ENCODE data around the gene LYRM4.

The LYRM4 gene

GRCh38 chr6:5303682-5304081, 42.9 kb upstream of the LYRM4 start:
- DNase-seq (ENCODE audit: low spot score) (no peak), ATAC-seq (ENCODE audit: low read depth) (no peak)
- TF ChIP-seq CTCF (IDR thresholded peaks at IDR 0.05; ENCODE audit: poor library complexity, severe bottlenecking) = no peak
- Histone ChIP-seq H3K4me1 (ENCODE audit: insufficient read depth, poor library complexity, severe bottlenecking) (no peaks in the 10 kb centered on the region), H3K9me3 (ENCODE audit: severe bottlenecking) (no peaks in the 10 kb centered on the region), H3K27me3 (ENCODE audit: insufficient read depth, poor library complexity, severe bottlenecking) (no peaks in the 10 kb centered on the region), H3K27ac (ENCODE audit: poor library complexity, severe bottlenecking) (no peak overlapping the region), H3K36me3 (ENCODE audit: low read depth) (no peaks in the 10 kb centered on the region), H3K4me3 (ENCODE audit: severe bottlenecking) (no peak overlapping the region)

GRCh38 chr6:5302995-5303622, 42.4 kb upstream of the LYRM4 start:
- peak; percentile 75 for TF ChIP-seq CTCF (IDR thresholded peaks at IDR 0.05; ENCODE audit: poor library complexity, severe bottlenecking)
- no peaks in the 10 kb centered on the region for H3K4me1 ChIP-seq (ENCODE audit: insufficient read depth, poor library complexity, severe bottlenecking)
- H3K36me3 ChIP-seq (ENCODE audit: low read depth) = no peaks in the 10 kb centered on the region
- peak; percentile 66 for DNase-seq (ENCODE audit: low spot score)
- no peaks in the 10 kb centered on the region for H3K27me3 ChIP-seq (ENCODE audit: insufficient read depth, poor library complexity, severe bottlenecking)
- H3K9me3 ChIP-seq (ENCODE audit: severe bottlenecking) = no peaks in the 10 kb centered on the region
- no peak overlapping the region for H3K27ac ChIP-seq (ENCODE audit: poor library complexity, severe bottlenecking)
- no peak overlapping the region for H3K4me3 ChIP-seq (ENCODE audit: severe bottlenecking)
- peak; percentile 98 for ATAC-seq (ENCODE audit: low read depth)

GRCh38 chr6:5302220-5302946, 41.6 kb upstream of the LYRM4 start:
- DNase-seq (ENCODE audit: low spot score) = no peak
- Histone ChIP-seq H3K4me1 (ENCODE audit: insufficient read depth, poor library complexity, severe bottlenecking) (no peaks in the 10 kb centered on the region), H3K9me3 (ENCODE audit: severe bottlenecking) (no peaks in the 10 kb centered on the region), H3K27me3 (ENCODE audit: insufficient read depth, poor library complexity, severe bottlenecking) (no peaks in the 10 kb centered on the region), H3K27ac (ENCODE audit: poor library complexity, severe bottlenecking) (no peak overlapping the region), H3K36me3 (ENCODE audit: low read depth) (no peaks in the 10 kb centered on the region), H3K4me3 (ENCODE audit: severe bottlenecking) (no peak overlapping the region)
- no peak for ATAC-seq (ENCODE audit: low read depth)
- TF ChIP-seq CTCF (IDR thresholded peaks at IDR 0.05; ENCODE audit: poor library complexity, severe bottlenecking) = no peak

- no peaks in the 10 kb centered on the region for H3K9me3 ChIP-seq (ENCODE audit: severe bottlenecking)
- no peak overlapping the region for H3K27ac ChIP-seq (ENCODE audit: poor library complexity, severe bottlenecking)
- no peaks in the 10 kb centered on the region for H3K27me3 ChIP-seq (ENCODE audit: insufficient read depth, poor library complexity, severe bottlenecking)
- no peak for ATAC-seq (ENCODE audit: low read depth)
- DNase-seq (ENCODE audit: low spot score) = no peak
- no peak for TF ChIP-seq CTCF (IDR thresholded peaks at IDR 0.05; ENCODE audit: poor library complexity, severe bottlenecking)
- H3K4me3 ChIP-seq (ENCODE audit: severe bottlenecking) = no peak overlapping the region
- no peaks in the 10 kb centered on the region for H3K4me1 ChIP-seq (ENCODE audit: insufficient read depth, poor library complexity, severe bottlenecking)
- no peaks in the 10 kb centered on the region for H3K36me3 ChIP-seq (ENCODE audit: low read depth)
Observed at GRCh38 chr6:5300206-5300764, 39.5 kb upstream of the LYRM4 start.

- no peak for ATAC-seq (ENCODE audit: low read depth)
- no peaks in the 10 kb centered on the region for H3K4me1 ChIP-seq (ENCODE audit: insufficient read depth, poor library complexity, severe bottlenecking)
- H3K27ac ChIP-seq (ENCODE audit: poor library complexity, severe bottlenecking) = no peak overlapping the region
- H3K36me3 ChIP-seq (ENCODE audit: low read depth) = no peaks in the 10 kb centered on the region
- no peaks in the 10 kb centered on the region for H3K9me3 ChIP-seq (ENCODE audit: severe bottlenecking)
- H3K27me3 ChIP-seq (ENCODE audit: insufficient read depth, poor library complexity, severe bottlenecking) = no peaks in the 10 kb centered on the region
- no peak for DNase-seq (ENCODE audit: low spot score)
- TF ChIP-seq CTCF (IDR thresholded peaks at IDR 0.05; ENCODE audit: poor library complexity, severe bottlenecking) = no peak
- H3K4me3 ChIP-seq (ENCODE audit: severe bottlenecking) = no peak overlapping the region
Observed at GRCh38 chr6:5295623-5296022, 34.9 kb upstream of the LYRM4 start.

Measured in RWPE2 (cell line).